ENCODE results near the gene TRPM5. TPM values are rescaled to one million over a fixed set of nuclear protein-coding genes. Genes with fewer than 3 reads are reported as not detected.

TRPM5 gene
- total and polyA plus RNA-seq, 2 donors (not counting 1 experiment from before 2014, with no cell fraction given), result 0.03 TPM; not detected in 1

DNA sequence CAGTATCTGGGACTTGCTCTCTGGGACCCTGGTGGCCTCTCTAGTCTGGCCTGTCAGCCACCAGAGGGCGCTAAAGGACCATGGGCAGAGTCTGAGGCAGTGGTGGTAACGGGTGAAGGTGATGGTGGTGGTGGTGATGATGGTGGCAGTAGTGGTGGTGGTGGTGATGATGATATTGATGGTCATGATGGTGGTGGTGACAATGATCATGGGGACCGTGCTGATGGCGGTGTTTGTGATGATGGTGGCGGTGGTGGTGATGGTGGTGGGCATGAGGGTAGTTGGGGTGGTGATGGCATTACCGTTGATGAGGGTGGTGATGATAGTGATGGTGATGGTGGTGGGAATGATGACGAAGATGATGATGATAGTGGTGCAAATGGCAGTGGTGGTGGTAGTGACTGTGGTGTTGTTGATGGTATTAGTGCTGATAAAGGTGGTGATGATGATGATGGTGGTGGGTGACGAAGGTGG, 16.0 kb downstream of the TRPM5 start:
- H4K20me1 ChIP-seq (ENCODE audit: control insufficient read depth, insufficient read depth, low read length, poor library complexity, severe bottlenecking), result no peaks in the 10 kb centered on the region
- no peaks in the 10 kb centered on the region for H3K4me1 ChIP-seq (ENCODE audit: control insufficient read depth in 2 of 2, insufficient read depth in 2 of 2, low read length in 2 of 2)
- H3K27me3 ChIP-seq (replicated peaks in 1 of 4; ENCODE audit: control extremely low read depth in 1 of 4, control insufficient read depth in 3 of 4, insufficient read depth in 4 of 4, low read length in 3 of 4), result no peaks in the 10 kb centered on the region
- H3K4me3 Mint-ChIP-seq, result no peak overlapping the region
- H3K27ac Mint-ChIP-seq, result no peak overlapping the region
- H3K9ac ChIP-seq (ENCODE audit: low read length), result no peak overlapping the region
- no peak overlapping the region for H3K27ac ChIP-seq (ENCODE audit: low read length in 2 of 2)
- peak; percentile 94 for ATAC-seq (ENCODE audit: low read depth)
- intact Hi-C loops (cut with micrococcal nuclease), result loop anchor here (1.0 kb wide), 2 partner anchors 99 to 460 kb away; no protein-coding TSS in a partner anchor
- no peaks in the 10 kb centered on the region for H3K36me3 ChIP-seq (replicated peaks in 1 of 2; ENCODE audit: control extremely low read depth in 1 of 2, control insufficient read depth in 1 of 2, extremely low read depth in 1 of 2, insufficient read depth in 2 of 2, low read length in 1 of 2)
- H3K9me3 ChIP-seq (ENCODE audit: control extremely low read depth in 1 of 3, control insufficient read depth in 2 of 3, insufficient read depth in 1 of 3, low read length in 2 of 3), result no peaks in the 10 kb centered on the region
- ChIA-PET CTCF (interaction anchor here (1.0 to 10.8 kb wide), 5 partner anchors 17 to 460 kb away, joined by 3 to 217 read pairs (median 10); partner anchors contain the start of gene KCNQ1), POLR2A (interaction anchor here (1.0 kb wide), 1 partner anchor 103 kb away, joined by 4 read pairs; no protein-coding TSS in a partner anchor)
- H3K4me2 ChIP-seq (replicated peaks; ENCODE audit: low read depth, low read length, poor library complexity, severe bottlenecking), result no peak overlapping the region
- no peaks in the 10 kb centered on the region for H3K4me1 Mint-ChIP-seq
- no peak overlapping the region for H3K4me3 ChIP-seq (ENCODE audit: control extremely low read depth in 1 of 5, extremely low read depth in 1 of 5, insufficient read depth in 1 of 5, low read depth in 2 of 5, low read length in 4 of 5)
- no peak overlapping the region for H2AFZ ChIP-seq (ENCODE audit: insufficient read depth, low read depth, low read length, poor library complexity, severe bottlenecking)
- peak; percentile 85 for DNase-seq
- peak; percentile 82 for TF ChIP-seq CTCF (IDR thresholded peaks at IDR 0.05)
- TF ChIP-seq EZH2 (IDR thresholded peaks at IDR 0.05; ENCODE audit: borderline replicate concordance, insufficient read depth, low read depth, low read length, poor library complexity, severe bottlenecking), result no peak
- no peaks in the 10 kb centered on the region for H3K27me3 Mint-ChIP-seq
- no peaks in the 10 kb centered on the region for H3K9me3 Mint-ChIP-seq (ENCODE audit: insufficient read depth)
- no peaks in the 10 kb centered on the region for H3K79me2 ChIP-seq (ENCODE audit: control insufficient read depth, insufficient read depth, low read length)
- WGBS (ENCODE audit: insufficient coverage), result 55% methylated on average over 8 of the region's 8 CpGs

DNA sequence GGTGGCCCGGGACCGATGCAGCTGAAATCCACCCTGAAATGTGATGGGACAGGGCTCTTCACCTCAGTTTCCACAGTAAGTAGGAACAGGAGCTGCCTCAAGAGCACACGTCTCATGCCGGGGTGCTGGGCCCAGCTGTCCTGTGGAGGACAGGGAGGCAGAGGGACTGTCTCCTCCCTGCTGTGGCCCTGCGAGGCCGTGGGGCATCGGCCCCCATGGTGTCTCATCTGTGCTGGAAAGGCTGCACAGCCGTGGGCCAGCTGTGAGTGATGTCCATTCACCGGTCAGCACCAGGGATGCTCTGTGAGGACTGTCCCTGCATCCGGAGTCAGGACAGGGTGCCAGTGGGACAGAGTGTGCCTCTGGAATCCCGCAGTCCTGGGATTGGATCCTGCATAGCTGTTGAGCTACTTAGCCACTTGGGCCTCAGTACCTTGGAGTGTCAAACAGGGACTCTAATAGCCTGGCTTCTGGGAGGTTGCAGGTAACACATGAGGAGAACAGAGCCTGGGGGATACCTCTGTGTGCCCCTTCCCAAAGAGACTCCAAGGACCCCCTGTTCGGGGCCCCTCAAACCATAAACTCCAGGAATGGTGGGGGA, 16.5 kb downstream of the TRPM5 start:
- POLR2A ChIA-PET, result interaction anchor here (0.7 to 1.0 kb wide), 2 partner anchors 17 to 104 kb away, joined by 3 to 4 read pairs; partner anchors contain the start of genes KCNQ1 and TRPM5
- H3K27me3 Mint-ChIP-seq, result no peaks in the 10 kb centered on the region
- Histone ChIP-seq H3K4me3 (ENCODE audit: control extremely low read depth in 1 of 5, extremely low read depth in 1 of 5, insufficient read depth in 1 of 5, low read depth in 2 of 5, low read length in 4 of 5) (no peak overlapping the region), H3K9ac (ENCODE audit: low read length) (no peak overlapping the region), H3K4me2 (replicated peaks; ENCODE audit: low read depth, low read length, poor library complexity, severe bottlenecking) (no peak overlapping the region), H3K27ac (ENCODE audit: low read length in 2 of 2) (no peak overlapping the region), H4K20me1 (ENCODE audit: control insufficient read depth, insufficient read depth, low read length, poor library complexity, severe bottlenecking) (no peaks in the 10 kb centered on the region), H3K79me2 (ENCODE audit: control insufficient read depth, insufficient read depth, low read length) (no peaks in the 10 kb centered on the region), H3K36me3 (replicated peaks in 1 of 2; ENCODE audit: control extremely low read depth in 1 of 2, control insufficient read depth in 1 of 2, extremely low read depth in 1 of 2, insufficient read depth in 2 of 2, low read length in 1 of 2) (no peaks in the 10 kb centered on the region), H3K9me3 (ENCODE audit: control extremely low read depth in 1 of 3, control insufficient read depth in 2 of 3, insufficient read depth in 1 of 3, low read length in 2 of 3) (no peaks in the 10 kb centered on the region), H3K27me3 (replicated peaks in 1 of 4; ENCODE audit: control extremely low read depth in 1 of 4, control insufficient read depth in 3 of 4, insufficient read depth in 4 of 4, low read length in 3 of 4) (no peaks in the 10 kb centered on the region), H3K4me1 (ENCODE audit: control insufficient read depth in 2 of 2, insufficient read depth in 2 of 2, low read length in 2 of 2) (no peaks in the 10 kb centered on the region), H2AFZ (ENCODE audit: insufficient read depth, low read depth, low read length, poor library complexity, severe bottlenecking) (no peak overlapping the region)
- H3K9me3 Mint-ChIP-seq (ENCODE audit: insufficient read depth), result no peaks in the 10 kb centered on the region
- intact Hi-C loops (cut with micrococcal nuclease), result loop anchor here (1.0 kb wide), 2 partner anchors 99 to 460 kb away; no protein-coding TSS in a partner anchor
- DNase-seq, result no peak
- CTCF ChIA-PET, result interaction anchor here (0.9 to 10.8 kb wide), 7 partner anchors 17 to 465 kb away, joined by 4 to 217 read pairs (median 10); partner anchors contain the start of gene KCNQ1
- no peak overlapping the region for H3K27ac Mint-ChIP-seq
- TF ChIP-seq CTCF (IDR thresholded peaks at IDR 0.05), result no peak
- TF ChIP-seq EZH2 (IDR thresholded peaks at IDR 0.05; ENCODE audit: borderline replicate concordance, insufficient read depth, low read depth, low read length, poor library complexity, severe bottlenecking), result no peak
- 78% methylated on average over 12 of the region's 12 CpGs for WGBS (ENCODE audit: insufficient coverage)
- peak; percentile 23 for ATAC-seq (ENCODE audit: low read depth)
- no peak overlapping the region for H3K4me3 Mint-ChIP-seq
- no peaks in the 10 kb centered on the region for H3K4me1 Mint-ChIP-seq
